Adipocyte (in vitro differentiated cells): ENCODE results near the gene IL22RA2.
"Not testable (repeated sequence)": the region's sequence is repeated elsewhere in the genome, so short reads cannot be mapped to it uniquely, and the experiment has no call there.

Experiments
- DNase-seq: peaks from one replicate; pipeline ENCODE4 v3.0.0-alpha.2; 2015; ENCODE audit warnings: low read depth
- H3K27me3 ChIP-seq: replicated peaks from 2 replicates; pipeline ENCODE4 v1.7.0; 2013; ENCODE audit warnings: mild to moderate bottlenecking, low read length, moderate library complexity; ENCODE audit not compliant: control insufficient read depth, insufficient read depth
- H3K36me3 ChIP-seq: 2 replicates; pipeline ENCODE4 v1.7.0; 2013; ENCODE audit warnings: low read length, mild to moderate bottlenecking, moderate library complexity; ENCODE audit not compliant: control insufficient read depth, insufficient read depth, severe bottlenecking
- H3K4me1 ChIP-seq: 2 replicates; pipeline ENCODE4 v1.7.0; 2013; ENCODE audit warnings: mild to moderate bottlenecking, low read length, moderate library complexity; ENCODE audit not compliant: control insufficient read depth, insufficient read depth
- H3K4me3 ChIP-seq: 2 replicates; pipeline ENCODE4 v1.7.0; 2013; ENCODE audit warnings: mild to moderate bottlenecking, low read length, moderate library complexity
- H3K9ac ChIP-seq: 2 replicates; pipeline ENCODE4 v1.7.0; 2013; ENCODE audit warnings: mild to moderate bottlenecking, low read length, moderate library complexity
- H3K9me3 ChIP-seq: 2 replicates; pipeline ENCODE4 v1.7.0; 2013; ENCODE audit warnings: mild to moderate bottlenecking, low read length, moderate library complexity; ENCODE audit not compliant: control insufficient read depth

Gene IL22RA2

GRCh38 chr6:137213813-137214212, 40.4 kb upstream of the IL22RA2 start:
- no peak for DNase-seq
- Histone ChIP-seq H3K36me3 (peaks cover 8% of the 10 kb centered on the region), H3K27me3 (no peaks in the 10 kb centered on the region), H3K4me1 (peaks cover 67% of the 10 kb centered on the region), H3K9me3 (no peaks in the 10 kb centered on the region), H3K4me3 (peak overlapping the region; percentile 92), H3K9ac (peak overlapping the region; percentile 65)

- no peak for DNase-seq
- Histone ChIP-seq H3K27me3 (no peaks in the 10 kb centered on the region), H3K36me3 (peaks cover 8% of the 10 kb centered on the region), H3K4me3 (peak overlapping the region; percentile 92), H3K9me3 (no peaks in the 10 kb centered on the region), H3K9ac (peak overlapping the region; percentile 32), H3K4me1 (peaks cover 67% of the 10 kb centered on the region)
Observed at GRCh38 chr6:137213331-137213740, 39.9 kb upstream of the IL22RA2 start.

GRCh38 chr6:137211910-137212309, 38.5 kb upstream of the IL22RA2 start:
- Histone ChIP-seq H3K27me3 (no peaks in the 10 kb centered on the region), H3K9ac (no peak overlapping the region), H3K9me3 (no peaks in the 10 kb centered on the region), H3K4me3 (no peak overlapping the region), H3K4me1 (peaks cover 67% of the 10 kb centered on the region), H3K36me3 (peaks cover 13% of the 10 kb centered on the region)
- DNase-seq = no peak

GRCh38 chr6:137210903-137211302, 37.5 kb upstream of the IL22RA2 start:
- Histone ChIP-seq H3K9me3 (no peaks in the 10 kb centered on the region), H3K4me3 (peak overlapping the region; percentile 59), H3K9ac (peak overlapping the region; percentile 15), H3K4me1 (peaks cover 59% of the 10 kb centered on the region), H3K27me3 (no peaks in the 10 kb centered on the region), H3K36me3 (peaks cover 23% of the 10 kb centered on the region)
- DNase-seq = peak; percentile 80

GRCh38 chr6:137208279-137208678, 34.8 kb upstream of the IL22RA2 start:
- H3K9me3 ChIP-seq = no peaks in the 10 kb centered on the region
- H3K9ac ChIP-seq = no peak overlapping the region
- H3K27me3 ChIP-seq = no peaks in the 10 kb centered on the region

GRCh38 chr6:137207457-137207856, 34.0 kb upstream of the IL22RA2 start:
- Histone ChIP-seq H3K4me1 (peaks cover 25% of the 10 kb centered on the region), H3K36me3 (peaks cover 58% of the 10 kb centered on the region)
- not testable (repeated sequence) for DNase-seq, H3K9ac ChIP-seq, H3K9me3 ChIP-seq, H3K27me3 ChIP-seq, H3K4me3 ChIP-seq

More at GRCh38 chr6:137208279-137208678, 34.8 kb upstream of the IL22RA2 start:
- Histone ChIP-seq H3K4me1 (peaks cover 33% of the 10 kb centered on the region), H3K4me3 (no peak overlapping the region), H3K36me3 (peaks cover 50% of the 10 kb centered on the region)
- no peak for DNase-seq

GRCh38 chr6:137206577-137206976, 33.1 kb upstream of the IL22RA2 start:
- no peaks in the 10 kb centered on the region for H3K27me3 ChIP-seq
- no peak for DNase-seq
- no peak overlapping the region for H3K4me3 ChIP-seq
- H3K9me3 ChIP-seq = no peaks in the 10 kb centered on the region
- no peak overlapping the region for H3K9ac ChIP-seq
- peaks cover 67% of the 10 kb centered on the region for H3K36me3 ChIP-seq
- peaks cover 22% of the 10 kb centered on the region for H3K4me1 ChIP-seq

GRCh38 chr6:137203256-137203655, 29.8 kb upstream of the IL22RA2 start:
- Histone ChIP-seq H3K9me3 (no peaks in the 10 kb centered on the region), H3K9ac (no peak overlapping the region), H3K36me3 (peaks cover 88% of the 10 kb centered on the region), H3K4me3 (no peak overlapping the region), H3K4me1 (peaks cover 4% of the 10 kb centered on the region), H3K27me3 (no peaks in the 10 kb centered on the region)
- no peak for DNase-seq

- Histone ChIP-seq H3K4me1 (peaks cover 4% of the 10 kb centered on the region), H3K27me3 (no peaks in the 10 kb centered on the region), H3K9me3 (no peaks in the 10 kb centered on the region), H3K36me3 (peaks cover 96% of the 10 kb centered on the region), H3K9ac (no peak overlapping the region), H3K4me3 (no peak overlapping the region)
- no peak for DNase-seq
Observed at GRCh38 chr6:137202078-137202477, 28.6 kb upstream of the IL22RA2 start.

GRCh38 chr6:137201006-137201405, 27.6 kb upstream of the IL22RA2 start:
- Histone ChIP-seq H3K9me3 (no peaks in the 10 kb centered on the region), H3K27me3 (no peaks in the 10 kb centered on the region), H3K4me3 (no peak overlapping the region), H3K9ac (no peak overlapping the region), H3K4me1 (peaks cover 4% of the 10 kb centered on the region), H3K36me3 (peaks cover 95% of the 10 kb centered on the region)
- DNase-seq = no peak

GRCh38 chr6:137200288-137200687, 26.8 kb upstream of the IL22RA2 start:
- Histone ChIP-seq H3K36me3 (peaks cover 88% of the 10 kb centered on the region), H3K4me1 (peaks cover 4% of the 10 kb centered on the region), H3K4me3 (no peak overlapping the region), H3K9me3 (no peaks in the 10 kb centered on the region), H3K9ac (no peak overlapping the region), H3K27me3 (no peaks in the 10 kb centered on the region)
- no peak for DNase-seq
